ENCODE results near the gene OR52R1. TPM values are rescaled to one million over a fixed set of nuclear protein-coding genes. Genes with fewer than 3 reads are reported as not detected.
"Not testable (repeated sequence)": the region's sequence is repeated elsewhere in the genome, so short reads cannot be mapped to it uniquely, and the experiment has no call there.

The OR52R1 gene
- polyA plus RNA-seq, 1 donor = not detected

DNA sequence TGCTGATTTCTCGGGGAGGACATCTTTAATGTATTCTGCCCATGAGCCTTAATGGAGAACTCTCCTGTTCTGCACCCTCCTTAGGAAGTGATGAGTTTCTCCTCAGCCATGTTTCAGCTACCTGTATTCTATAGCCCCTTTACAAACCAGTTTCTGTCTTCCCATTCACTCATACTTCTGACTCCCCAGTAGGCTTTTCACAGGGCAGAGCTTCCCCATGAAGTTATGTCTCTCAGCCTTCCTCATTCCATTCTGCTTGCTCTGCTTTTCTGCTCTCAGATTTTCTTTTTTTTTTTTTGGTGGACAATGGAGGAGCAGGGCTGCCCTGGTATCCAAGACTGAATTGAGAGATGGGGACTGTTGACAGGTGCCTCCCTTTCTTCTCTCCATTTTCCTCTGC, 4.3 kb upstream of the OR52R1 start:
- Histone ChIP-seq H3K36me3 (ENCODE audit: control insufficient read depth, insufficient read depth, low read length) (no peaks in the 10 kb centered on the region), H3K4me1 (ENCODE audit: control insufficient read depth, insufficient read depth, low read length) (no peaks in the 10 kb centered on the region), H3K27ac (ENCODE audit: low read length) (no peak overlapping the region), H3K9me3 (ENCODE audit: control insufficient read depth, low read depth, low read length) (no peaks in the 10 kb centered on the region), H3K4me3 (ENCODE audit: low read length) (no peak overlapping the region), H3K27me3 (ENCODE audit: control insufficient read depth, insufficient read depth, low read length) (no peaks in the 10 kb centered on the region)
- WGBS (ENCODE audit: insufficient coverage, low lambda C conversion rate) = no CpG with 5 or more reads among the region's 1 CpG
- DNase-seq = no peak

DNA sequence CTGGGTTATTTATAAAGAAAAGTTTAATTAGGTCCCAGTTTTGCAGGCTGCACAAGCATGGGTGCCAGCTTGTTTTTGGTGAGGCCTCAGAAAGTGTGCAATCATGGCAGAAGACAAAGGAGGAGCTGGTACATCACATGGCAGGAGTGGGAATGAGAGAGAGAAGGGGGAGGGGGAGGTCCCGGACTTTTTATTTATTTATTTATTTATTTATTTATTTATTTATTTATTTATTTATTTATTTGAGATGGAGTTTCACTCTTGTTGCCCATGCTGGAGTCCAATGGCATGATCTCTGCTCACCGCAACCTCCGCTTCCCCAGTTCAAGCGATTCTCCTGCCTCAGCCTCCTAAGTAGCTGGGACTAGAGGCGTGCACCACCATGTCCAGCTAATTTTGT, 2.9 kb downstream of the OR52R1 start:
- H3K27ac ChIP-seq (ENCODE audit: low read length); H3K36me3 ChIP-seq (ENCODE audit: control insufficient read depth, insufficient read depth, low read length); H3K4me1 ChIP-seq (ENCODE audit: control insufficient read depth, insufficient read depth, low read length); H3K27me3 ChIP-seq (ENCODE audit: control insufficient read depth, insufficient read depth, low read length); H3K9me3 ChIP-seq (ENCODE audit: control insufficient read depth, low read depth, low read length); DNase-seq; H3K4me3 ChIP-seq (ENCODE audit: low read length): not testable (repeated sequence)
- WGBS (ENCODE audit: insufficient coverage, low lambda C conversion rate) = 100% methylated on average over 1 of the region's 5 CpGs

DNA sequence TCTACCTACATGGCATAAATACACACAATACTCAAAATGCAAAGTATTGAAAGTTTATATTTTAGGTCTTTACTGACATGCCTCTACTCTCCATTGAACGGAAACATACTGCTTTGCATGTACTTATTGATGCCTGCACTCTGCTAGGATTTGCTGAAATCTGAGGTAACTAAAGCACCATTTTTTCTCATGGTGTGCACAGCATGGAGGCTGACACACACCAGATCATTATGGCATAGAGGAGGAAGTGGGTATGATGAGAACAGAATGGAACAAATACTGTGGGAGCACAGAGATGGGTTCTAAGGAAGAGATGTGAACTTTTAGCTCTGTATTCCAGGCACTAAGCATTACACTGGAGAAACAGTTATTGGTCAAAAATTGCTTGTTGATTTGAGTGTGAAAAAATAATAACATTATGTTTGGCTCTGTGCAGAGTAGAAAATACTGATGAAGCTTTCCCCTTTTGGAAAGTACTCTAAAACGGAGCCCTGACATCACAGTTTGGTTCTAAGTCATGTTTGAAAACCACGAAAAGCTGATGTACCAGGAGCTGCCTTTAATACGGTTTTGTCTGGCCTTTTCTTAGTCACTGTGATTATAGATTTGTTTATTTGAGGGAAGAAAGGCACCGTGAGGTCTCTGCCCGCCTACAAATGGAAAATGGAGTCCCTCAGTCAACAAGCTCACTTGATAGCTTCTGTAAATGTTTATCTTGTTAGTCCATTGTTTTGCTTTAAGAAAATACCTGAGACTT, 5.6 kb downstream of the OR52R1 start:
- no CpG with 5 or more reads among the region's 6 CpGs for WGBS (ENCODE audit: insufficient coverage, low lambda C conversion rate)
- H3K4me1 ChIP-seq (ENCODE audit: control insufficient read depth, insufficient read depth, low read length) = no peaks in the 10 kb centered on the region
- no peak overlapping the region for H3K27ac ChIP-seq (ENCODE audit: low read length)
- no peaks in the 10 kb centered on the region for H3K36me3 ChIP-seq (ENCODE audit: control insufficient read depth, insufficient read depth, low read length)
- H3K9me3 ChIP-seq (ENCODE audit: control insufficient read depth, low read depth, low read length) = no peaks in the 10 kb centered on the region
- no peak overlapping the region for H3K4me3 ChIP-seq (ENCODE audit: low read length)
- no peak for DNase-seq
- no peaks in the 10 kb centered on the region for H3K27me3 ChIP-seq (ENCODE audit: control insufficient read depth, insufficient read depth, low read length)

DNA sequence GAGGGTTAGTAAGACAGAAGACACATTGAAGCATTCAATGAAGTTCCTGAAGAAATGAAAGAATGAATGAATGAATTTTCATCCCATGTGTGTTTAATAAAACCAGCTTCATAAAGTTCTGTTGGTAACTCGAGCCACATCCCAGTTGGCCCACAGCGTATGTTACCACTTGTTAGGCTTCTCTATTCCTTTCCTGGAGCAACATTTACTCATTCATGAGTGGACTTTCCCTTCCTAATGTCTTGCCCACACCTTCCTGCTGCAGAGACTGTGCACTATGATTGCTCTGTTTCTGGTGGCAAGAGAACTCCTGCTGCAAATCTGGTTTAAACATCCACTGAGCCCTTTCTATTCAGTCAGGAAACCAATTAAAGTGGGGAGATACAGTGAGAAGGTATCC, 7.0 kb downstream of the OR52R1 start:
- DNase-seq = no peak
- Histone ChIP-seq H3K4me1 (ENCODE audit: control insufficient read depth, insufficient read depth, low read length) (no peaks in the 10 kb centered on the region), H3K27me3 (ENCODE audit: control insufficient read depth, insufficient read depth, low read length) (no peaks in the 10 kb centered on the region), H3K4me3 (ENCODE audit: low read length) (no peak overlapping the region), H3K36me3 (ENCODE audit: control insufficient read depth, insufficient read depth, low read length) (no peaks in the 10 kb centered on the region), H3K27ac (ENCODE audit: low read length) (no peak overlapping the region), H3K9me3 (ENCODE audit: control insufficient read depth, low read depth, low read length) (no peaks in the 10 kb centered on the region)
- 100% methylated on average over 1 of the region's 2 CpGs for WGBS (ENCODE audit: insufficient coverage, low lambda C conversion rate)

DNA sequence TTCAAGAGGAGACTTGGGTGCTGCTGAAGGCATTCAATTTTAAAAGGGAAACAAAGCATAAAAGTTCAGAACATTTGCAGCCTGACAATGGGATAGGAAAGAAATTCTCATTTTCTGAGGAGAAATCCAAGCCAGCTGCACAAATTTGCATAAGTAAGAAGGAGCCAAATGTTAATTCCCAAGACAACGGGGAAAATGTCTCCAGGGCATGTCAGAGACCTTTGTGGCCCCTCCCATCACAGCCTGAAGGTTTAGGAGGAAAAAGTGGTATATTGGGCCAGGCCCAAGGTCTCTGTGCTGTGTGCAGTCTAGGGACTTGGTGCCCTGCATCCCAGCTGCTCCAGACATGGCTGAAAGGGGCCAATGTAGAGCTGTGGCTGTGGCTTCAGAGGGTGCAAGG, 21.7 kb downstream of the OR52R1 start:
- Histone ChIP-seq H3K27me3 (ENCODE audit: control insufficient read depth, insufficient read depth, low read length) (no peaks in the 10 kb centered on the region), H3K36me3 (ENCODE audit: control insufficient read depth, insufficient read depth, low read length) (no peaks in the 10 kb centered on the region), H3K4me1 (ENCODE audit: control insufficient read depth, insufficient read depth, low read length) (no peaks in the 10 kb centered on the region), H3K27ac (ENCODE audit: low read length) (no peak overlapping the region), H3K4me3 (ENCODE audit: low read length) (no peak overlapping the region), H3K9me3 (ENCODE audit: control insufficient read depth, low read depth, low read length) (no peaks in the 10 kb centered on the region)
- WGBS (ENCODE audit: insufficient coverage, low lambda C conversion rate) = no CpG with 5 or more reads among the region's 1 CpG
- no peak for DNase-seq

DNA sequence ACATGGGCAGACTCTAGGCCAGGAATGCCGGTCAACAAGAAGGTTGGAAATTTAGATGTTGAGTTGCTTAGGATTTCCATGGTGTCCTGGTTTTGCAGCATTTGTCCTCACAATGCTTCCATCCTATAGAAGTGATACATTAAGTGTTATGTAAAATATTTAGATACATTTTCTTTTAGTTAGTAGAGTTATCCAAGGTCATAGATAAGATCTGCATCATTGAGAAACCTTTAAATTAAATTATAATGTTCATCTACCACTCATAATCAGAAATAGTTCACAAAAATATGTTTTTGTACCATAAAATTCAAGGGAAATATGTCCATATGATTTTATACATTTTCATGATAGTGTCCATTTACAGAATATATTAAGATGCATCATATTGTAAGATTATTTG, 34.3 kb downstream of the OR52R1 start, which contains the start of gene OR51F1:
Gene OR51F1, minus strand, starts transcription at position 101 of the 400 bp plus-strand sequence. Its CDS starts 0 bp downstream, at position 101.
- Histone ChIP-seq H3K27me3 (ENCODE audit: control insufficient read depth, insufficient read depth, low read length) (no peaks in the 10 kb centered on the region), H3K9me3 (ENCODE audit: control insufficient read depth, low read depth, low read length) (no peaks in the 10 kb centered on the region), H3K4me3 (ENCODE audit: low read length) (no peak within 1 kb of the TSS), H3K36me3 (ENCODE audit: control insufficient read depth, insufficient read depth, low read length) (no peaks in the 10 kb centered on the region), H3K4me1 (ENCODE audit: control insufficient read depth, insufficient read depth, low read length) (no peaks in the 10 kb centered on the region), H3K27ac (ENCODE audit: low read length) (no peak within 1 kb of the TSS)
- DNase-seq = no peak
- no CpG with 5 or more reads among the region's 1 CpG for WGBS (ENCODE audit: insufficient coverage, low lambda C conversion rate)

DNA sequence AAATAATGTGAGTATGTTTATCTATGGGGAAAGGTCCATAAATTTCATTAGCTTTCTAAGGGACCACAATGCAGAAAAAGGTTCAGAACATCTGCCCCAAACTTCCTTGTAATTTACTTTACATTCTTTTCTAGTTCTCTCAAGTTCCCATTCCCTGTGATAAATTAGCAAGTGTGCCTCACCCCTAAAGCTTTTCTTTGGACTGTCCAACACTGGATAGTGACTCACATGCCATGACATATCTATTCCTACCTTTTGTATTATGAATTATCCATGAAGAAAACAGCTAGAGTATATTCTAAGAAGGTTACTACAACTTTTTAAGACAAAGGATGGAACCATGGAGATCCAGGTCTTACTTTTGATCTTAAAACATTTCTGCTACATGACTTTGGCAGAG, 36.1 kb downstream of the OR52R1 start:
- no peaks in the 10 kb centered on the region for H3K4me1 ChIP-seq (ENCODE audit: control insufficient read depth, insufficient read depth, low read length)
- no peaks in the 10 kb centered on the region for H3K36me3 ChIP-seq (ENCODE audit: control insufficient read depth, insufficient read depth, low read length)
- no peak overlapping the region for H3K27ac ChIP-seq (ENCODE audit: low read length)
- no peak for DNase-seq
- no peaks in the 10 kb centered on the region for H3K27me3 ChIP-seq (ENCODE audit: control insufficient read depth, insufficient read depth, low read length)
- no peaks in the 10 kb centered on the region for H3K9me3 ChIP-seq (ENCODE audit: control insufficient read depth, low read depth, low read length)
- no peak overlapping the region for H3K4me3 ChIP-seq (ENCODE audit: low read length)

DNA sequence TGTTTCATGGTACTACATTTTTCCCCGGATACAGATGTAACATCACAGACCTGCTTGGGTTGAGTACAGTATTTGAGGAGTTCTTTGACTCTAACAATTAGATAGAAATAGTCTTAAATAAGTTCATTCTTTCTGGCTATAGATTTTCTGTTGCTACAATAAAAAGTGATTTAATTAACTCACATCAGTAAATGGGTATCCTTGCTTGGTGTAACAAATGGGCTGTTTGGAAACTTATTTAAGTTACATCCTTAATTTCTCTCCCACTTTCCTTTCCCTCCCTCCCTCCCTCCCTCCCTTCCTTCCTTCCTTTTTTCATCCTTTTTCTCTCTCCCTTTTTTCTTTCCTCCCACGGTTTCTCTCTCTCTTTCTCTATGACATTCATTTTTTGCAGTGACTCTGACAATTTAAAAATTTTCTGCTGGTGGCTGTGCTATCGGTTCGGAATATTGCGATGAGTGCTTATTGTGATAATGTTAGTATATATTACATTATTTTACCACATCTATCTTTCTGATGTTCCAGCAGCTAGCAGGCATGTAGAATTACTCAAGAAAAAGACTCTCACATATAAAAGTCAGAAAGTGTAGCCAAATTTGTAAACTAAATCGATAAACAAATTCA, 37.6 kb downstream of the OR52R1 start:
- H3K4me3 ChIP-seq (ENCODE audit: low read length) = no peak overlapping the region
- no peak overlapping the region for H3K27ac ChIP-seq (ENCODE audit: low read length)
- 86% methylated on average over 2 of the region's 6 CpGs for WGBS (ENCODE audit: insufficient coverage, low lambda C conversion rate)
- H3K36me3 ChIP-seq (ENCODE audit: control insufficient read depth, insufficient read depth, low read length) = no peaks in the 10 kb centered on the region
- H3K4me1 ChIP-seq (ENCODE audit: control insufficient read depth, insufficient read depth, low read length) = no peaks in the 10 kb centered on the region
- no peaks in the 10 kb centered on the region for H3K27me3 ChIP-seq (ENCODE audit: control insufficient read depth, insufficient read depth, low read length)
- H3K9me3 ChIP-seq (ENCODE audit: control insufficient read depth, low read depth, low read length) = no peaks in the 10 kb centered on the region
- no peak for DNase-seq

DNA sequence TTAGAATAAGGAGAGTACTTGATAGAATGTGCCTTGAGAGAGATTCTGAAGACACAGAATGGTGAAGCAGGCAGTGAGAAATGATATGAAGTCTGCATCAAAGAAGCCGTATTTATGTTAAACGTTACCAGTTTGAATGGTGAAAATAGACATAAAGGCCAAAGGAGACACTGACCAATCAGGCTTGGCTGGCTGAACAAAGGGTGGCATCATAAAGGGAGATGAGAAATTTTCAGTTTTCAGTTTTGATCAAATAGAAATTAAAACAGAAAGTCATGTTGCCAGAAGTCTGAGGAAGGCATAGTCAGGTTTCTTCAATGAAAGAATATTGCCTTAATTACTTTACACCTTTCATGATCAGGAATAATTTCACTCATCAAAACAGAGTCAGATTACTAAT, 41.1 kb downstream of the OR52R1 start:
- Histone ChIP-seq H3K36me3 (ENCODE audit: control insufficient read depth, insufficient read depth, low read length) (no peaks in the 10 kb centered on the region), H3K4me1 (ENCODE audit: control insufficient read depth, insufficient read depth, low read length) (no peaks in the 10 kb centered on the region), H3K4me3 (ENCODE audit: low read length) (no peak overlapping the region), H3K27me3 (ENCODE audit: control insufficient read depth, insufficient read depth, low read length) (no peaks in the 10 kb centered on the region), H3K27ac (ENCODE audit: low read length) (no peak overlapping the region), H3K9me3 (ENCODE audit: control insufficient read depth, low read depth, low read length) (no peaks in the 10 kb centered on the region)
- 79% methylated on average over 2 of the region's 2 CpGs for WGBS (ENCODE audit: insufficient coverage, low lambda C conversion rate)
- DNase-seq = no peak

Data from large intestine (tissue), 3 donors.